ENCODE measurements around the gene COL19A1.

DNA sequence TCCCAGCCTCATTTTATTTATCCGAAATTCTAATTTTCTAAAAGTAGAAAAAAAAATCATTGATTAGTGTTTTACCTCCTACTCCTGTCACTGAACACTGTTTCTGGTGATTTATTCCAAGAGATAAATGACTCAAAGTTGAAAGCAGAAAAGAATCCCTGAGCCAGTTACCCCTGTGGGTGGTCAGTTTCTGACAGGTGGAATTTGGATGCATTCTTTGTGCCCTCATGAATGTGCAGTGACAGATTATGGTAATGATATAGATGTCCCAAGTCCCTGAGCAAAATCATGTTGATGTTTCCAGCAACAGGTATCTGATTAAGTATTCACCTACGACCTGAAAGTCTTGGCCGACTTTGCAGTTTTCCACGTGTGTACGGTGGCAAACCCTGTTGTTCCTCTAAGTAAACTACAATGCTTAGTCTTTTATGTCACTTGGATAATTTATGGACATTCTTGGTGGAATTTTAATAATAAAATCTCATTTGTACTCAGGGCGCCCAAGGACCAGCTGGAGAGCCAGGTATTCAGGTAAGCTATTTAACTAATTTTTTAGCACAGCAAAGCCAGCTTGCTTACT is 282.9 kb downstream of the COL19A1 start:
- TF ChIP-seq, protein P1, sequence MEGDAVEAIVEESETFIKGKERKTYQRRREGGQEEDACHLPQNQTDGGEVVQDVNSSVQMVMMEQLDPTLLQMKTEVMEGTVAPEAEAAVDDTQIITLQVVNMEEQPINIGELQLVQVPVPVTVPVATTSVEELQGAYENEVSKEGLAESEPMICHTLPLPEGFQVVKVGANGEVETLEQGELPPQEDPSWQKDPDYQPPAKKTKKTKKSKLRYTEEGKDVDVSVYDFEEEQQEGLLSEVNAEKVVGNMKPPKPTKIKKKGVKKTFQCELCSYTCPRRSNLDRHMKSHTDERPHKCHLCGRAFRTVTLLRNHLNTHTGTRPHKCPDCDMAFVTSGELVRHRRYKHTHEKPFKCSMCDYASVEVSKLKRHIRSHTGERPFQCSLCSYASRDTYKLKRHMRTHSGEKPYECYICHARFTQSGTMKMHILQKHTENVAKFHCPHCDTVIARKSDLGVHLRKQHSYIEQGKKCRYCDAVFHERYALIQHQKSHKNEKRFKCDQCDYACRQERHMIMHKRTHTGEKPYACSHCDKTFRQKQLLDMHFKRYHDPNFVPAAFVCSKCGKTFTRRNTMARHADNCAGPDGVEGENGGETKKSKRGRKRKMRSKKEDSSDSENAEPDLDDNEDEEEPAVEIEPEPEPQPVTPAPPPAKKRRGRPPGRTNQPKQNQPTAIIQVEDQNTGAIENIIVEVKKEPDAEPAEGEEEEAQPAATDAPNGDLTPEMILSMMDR (optimal IDR thresholded peaks at IDR 0.05 in 1 of 3, IDR thresholded peaks at IDR 0.05 in 1 of 3, conservative IDR thresholded peaks at IDR 0.05 in 1 of 3; ENCODE audit: extremely low read depth in 1 of 3, insufficient read depth in 2 of 3, low read length in 3 of 3) = no peak
- no peak for TF ChIP-seq EZH2 (IDR thresholded peaks at IDR 0.05; ENCODE audit: low read length)

Measured in keratinocyte (primary cell).